SK-N-MC (cell line): Measurements from ENCODE around the gene SV2C.

ENCODE experiments used
- DNase-seq: peaks from one replicate; pipeline ENCODE4 v3.0.0-alpha.2; 2011; ENCODE audit warnings: low read depth, low spot score
- H3K27ac ChIP-seq: fragments of 200-600 bp; sonication (generic); 2 replicates; pipeline ENCODE4 v1.5.1; 2016; ENCODE audit warnings: mixed run types
- H3K36me3 ChIP-seq: fragments of 200-600 bp; sonication (generic); 2 replicates; pipeline ENCODE4 v1.6.1; 2017; ENCODE audit warnings: antibody characterized with exemption, low read length, mixed read lengths; ENCODE audit not compliant: insufficient read depth
- H3K4me3 ChIP-seq: fragments of 200-600 bp; sonication (generic); 2 replicates; pipeline ENCODE4 v1.5.1; 2016
- H3K9ac ChIP-seq: fragments of 200-600 bp; sonication (generic); 2 replicates; pipeline ENCODE4 v1.8.0; 2017; ENCODE audit warnings: mixed run types, mixed read lengths; ENCODE audit not compliant: insufficient read length
- H3K9me3 ChIP-seq: fragments of 200-600 bp; sonication (generic); 2 replicates; pipeline ENCODE4 v1.6.1; 2017; ENCODE audit warnings: low read depth, mild to moderate bottlenecking, antibody characterized with exemption, low read length, moderate library complexity, mixed read lengths
- EZH2 ChIP-seq: fragments of 200-600 bp; sonication (generic); IDR thresholded peaks from one replicate; pipeline ENCODE4 v1.6.1; 2017; ENCODE audit warnings: antibody characterized with exemption
- FOXP2 ChIP-seq: optimal IDR thresholded peaks from 2 replicates; pipeline ENCODE3; 2011; ENCODE audit warnings: mild to moderate bottlenecking, moderate library complexity; ENCODE audit not compliant: insufficient read depth; ENCODE audit errors: extremely low read length, control extremely low read depth
- POLR2AphosphoS5 ChIP-seq: IDR thresholded peaks from 2 replicates; pipeline ENCODE4 v1.6.1; 2012; ENCODE audit warnings: mild to moderate bottlenecking, low read depth, low read length, borderline replicate concordance

Gene SV2C

DNA sequence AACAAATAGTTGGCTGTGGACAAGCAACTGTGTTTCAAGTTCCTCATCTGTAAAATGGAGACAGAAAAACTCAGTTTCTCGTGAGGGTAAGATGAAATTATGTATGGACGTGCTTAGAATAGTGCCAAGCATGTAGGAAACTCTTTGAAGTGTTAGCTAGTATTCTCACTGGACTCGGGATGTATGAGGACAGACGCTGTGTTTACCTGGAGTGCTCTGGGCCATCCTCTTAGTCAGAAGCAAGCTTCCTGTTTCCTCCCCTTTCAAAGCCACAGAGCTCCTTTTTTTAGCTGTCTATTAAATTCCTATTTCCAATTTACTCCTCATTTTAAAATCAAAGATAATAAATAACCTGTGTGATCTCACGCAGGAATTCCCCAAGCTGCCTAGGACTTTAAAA is 296.1 kb downstream of the SV2C start:
- no peaks in the 10 kb centered on the region for H3K36me3 ChIP-seq
- H3K4me3 ChIP-seq, result no peak overlapping the region
- no peak overlapping the region for H3K9ac ChIP-seq
- no peaks in the 10 kb centered on the region for H3K9me3 ChIP-seq
- DNase-seq, result no peak
- no peak overlapping the region for H3K27ac ChIP-seq
- TF ChIP-seq POLR2AphosphoS5 (no peak), EZH2 (no peak), FOXP2 (no peak)

- no peak overlapping the region for H3K27ac ChIP-seq
- no peaks in the 10 kb centered on the region for H3K36me3 ChIP-seq
- H3K9ac ChIP-seq, result no peak overlapping the region
- TF ChIP-seq EZH2, result no peak
- no peak for TF ChIP-seq POLR2AphosphoS5
- no peak for TF ChIP-seq FOXP2
- H3K9me3 ChIP-seq, result no peaks in the 10 kb centered on the region
- H3K4me3 ChIP-seq, result no peak overlapping the region
- no peak for DNase-seq
Observed at GRCh38 chr5:76379855-76380254, 296.7 kb downstream of the SV2C start.

- Histone ChIP-seq H3K9ac (no peak overlapping the region), H3K36me3 (no peaks in the 10 kb centered on the region), H3K4me3 (no peak overlapping the region), H3K9me3 (no peaks in the 10 kb centered on the region), H3K27ac (no peak overlapping the region)
- no peak for DNase-seq
- TF ChIP-seq EZH2 (no peak), POLR2AphosphoS5 (no peak), FOXP2 (no peak)
Observed at GRCh38 chr5:76380346-76381066, 297.3 kb downstream of the SV2C start.

GRCh38 chr5:76383126-76383832 is 300.1 kb downstream of the SV2C start:
- TF ChIP-seq EZH2, result no peak
- no peak for TF ChIP-seq FOXP2
- TF ChIP-seq POLR2AphosphoS5, result no peak
- no peak for DNase-seq
- no peak overlapping the region for H3K4me3 ChIP-seq

DNA sequence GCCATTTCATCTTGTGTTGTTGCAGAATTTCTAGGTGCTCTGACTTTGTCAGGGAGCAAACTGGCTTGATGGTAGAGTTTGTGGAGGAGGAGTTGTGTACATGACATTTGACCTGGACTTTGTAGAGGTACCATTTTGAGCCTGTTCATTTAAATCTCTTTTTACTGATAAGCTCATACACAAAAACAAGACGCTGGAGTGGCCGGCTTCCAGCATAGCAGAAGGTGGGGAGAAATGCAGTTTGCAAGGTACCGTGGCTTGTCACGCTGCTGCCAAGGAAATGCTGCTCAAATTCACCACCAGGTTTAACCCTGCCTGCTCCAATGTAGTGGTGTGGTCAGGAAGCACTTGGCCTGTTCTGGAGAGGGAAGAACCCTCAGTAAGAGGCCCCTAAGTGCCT is 301.0 kb downstream of the SV2C start:
- H3K9me3 ChIP-seq, result no peaks in the 10 kb centered on the region
- H3K9ac ChIP-seq, result no peak overlapping the region
- H3K27ac ChIP-seq, result no peak overlapping the region
- H3K4me3 ChIP-seq, result no peak overlapping the region
- no peak for DNase-seq
- no peak for TF ChIP-seq FOXP2
- TF ChIP-seq POLR2AphosphoS5, result no peak
- no peak for TF ChIP-seq EZH2
- H3K36me3 ChIP-seq, result no peaks in the 10 kb centered on the region

More at GRCh38 chr5:76383126-76383832, 300.1 kb downstream of the SV2C start:
- H3K9me3 ChIP-seq, result no peaks in the 10 kb centered on the region
- H3K9ac ChIP-seq, result no peak overlapping the region
- H3K27ac ChIP-seq, result no peak overlapping the region
- no peaks in the 10 kb centered on the region for H3K36me3 ChIP-seq

- no peaks in the 10 kb centered on the region for H3K9me3 ChIP-seq
- no peak for TF ChIP-seq POLR2AphosphoS5
- no peak for TF ChIP-seq EZH2
- no peak for TF ChIP-seq FOXP2
- no peak overlapping the region for H3K4me3 ChIP-seq
- no peak overlapping the region for H3K9ac ChIP-seq
- H3K36me3 ChIP-seq, result no peaks in the 10 kb centered on the region
- no peak overlapping the region for H3K27ac ChIP-seq
- DNase-seq, result no peak
Observed at GRCh38 chr5:76384705-76385104, 301.5 kb downstream of the SV2C start.

GRCh38 chr5:76385540-76385939 is 302.4 kb downstream of the SV2C start:
- TF ChIP-seq FOXP2 (no peak), EZH2 (no peak), POLR2AphosphoS5 (no peak)
- H3K4me3 ChIP-seq, result no peak overlapping the region
- H3K36me3 ChIP-seq, result no peaks in the 10 kb centered on the region
- H3K9ac ChIP-seq, result no peak overlapping the region
- H3K9me3 ChIP-seq, result no peaks in the 10 kb centered on the region
- H3K27ac ChIP-seq, result no peak overlapping the region
- DNase-seq, result no peak

DNA sequence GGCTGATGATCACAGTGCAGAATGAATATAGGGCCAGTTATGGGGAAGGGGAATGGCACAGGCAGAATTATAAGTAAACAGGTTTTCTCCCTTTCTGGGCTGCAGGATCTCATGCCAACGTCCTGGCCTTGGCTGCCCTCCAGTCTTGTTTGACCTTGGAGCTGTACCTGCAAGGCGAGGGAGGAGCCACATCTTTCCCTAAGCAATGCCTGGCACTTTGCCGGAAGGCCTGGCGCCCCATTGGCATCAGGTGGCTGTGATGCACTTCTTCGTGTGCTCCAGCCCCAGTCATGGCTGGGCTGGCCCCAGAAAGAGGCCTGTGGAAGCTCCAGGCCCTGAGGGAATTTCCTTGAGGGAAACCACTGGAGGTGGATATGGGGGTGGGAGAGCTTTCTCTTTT is 303.2 kb downstream of the SV2C start:
- H3K4me3 ChIP-seq, result no peak overlapping the region
- H3K9ac ChIP-seq, result no peak overlapping the region
- DNase-seq, result no peak
- no peak for TF ChIP-seq FOXP2
- TF ChIP-seq POLR2AphosphoS5, result no peak
- TF ChIP-seq EZH2, result no peak
- H3K27ac ChIP-seq, result no peak overlapping the region
- no peaks in the 10 kb centered on the region for H3K36me3 ChIP-seq
- no peaks in the 10 kb centered on the region for H3K9me3 ChIP-seq
